H1 (cell line): Measurements from ENCODE around the gene ZNF473. TPM values are rescaled to one million over a fixed set of nuclear protein-coding genes. Genes with fewer than 3 reads are reported as not detected.

Experiments used
- POLR2A ChIP-seq, 2 experiments: IDR thresholded peaks; 1 replicate in 1 of 2; 2 replicates in 1 of 2; pipeline ENCODE4 v1.6.1; 2011; ENCODE audit warnings: low read depth in 2 of 2, low read length in 2 of 2, mild to moderate bottlenecking in 2 of 2; ENCODE audit errors: control extremely low read depth in 1 of 2
- POU5F1 ChIP-seq: IDR thresholded peaks from 2 replicates; pipeline ENCODE4 v1.6.1; 2011; ENCODE audit warnings: low read depth, mild to moderate bottlenecking, low read length, moderate library complexity
- RNF2 ChIP-seq: fragments of 200-900, 300-1000 bp; sonication (generic); IDR thresholded peaks from 2 replicates; pipeline ENCODE4 v1.7.1; 2016; ENCODE audit warnings: borderline replicate concordance, low read depth, mild to moderate bottlenecking, antibody characterized with exemption, low read length; ENCODE audit not compliant: poor library complexity, severe bottlenecking; ENCODE audit errors: missing control alignments
- SP1 ChIP-seq: IDR thresholded peaks from 2 replicates; pipeline ENCODE4 v1.6.1; 2011; ENCODE audit warnings: low read depth, low read length
- SP2 ChIP-seq: IDR thresholded peaks from 2 replicates; pipeline ENCODE4 v1.6.1; 2012; ENCODE audit warnings: mild to moderate bottlenecking, low read length, inconsistent platforms
- polyA plus RNA-seq, 7 experiments: library from polyadenylated mRNA; depleted of rRNA in 3 of 7; stranded (reverse) in 5 of 7; unstranded in 2 of 7; fragments of >200 nt in 5 of 7; fragments of 200-250 nt in 2 of 7; gene quantifications; 1 replicate in 5 of 7; 2 replicates in 1 of 7; 4 replicates in 1 of 7; pipeline versions ENCODE4 v1.2.1 to v1.2.3, GENCODE V29; 2011 to 2013; ENCODE audit warnings: missing spikeins in 2 of 7, mixed read lengths in 2 of 7
- total RNA-seq: library from RNA; stranded (reverse); fragmentation: NEBNext Ultra II Directional; extraction: Animal tissue kit (Norgen Biotek cat#: 25700); gene quantifications from 2 replicates; pipeline ENCODE4 v1.2.1, GENCODE V29; 2021
- TF ChIP-seq, protein P1 (sequence below): IDR thresholded peaks from 2 replicates; pipeline ENCODE4 v1.6.1; 2012; ENCODE audit warnings: inconsistent platforms
- TF ChIP-seq, protein P2 (sequence below), 3 experiments: IDR thresholded peaks; 1 replicate in 2 of 3; 2 replicates in 1 of 3; pipeline versions ENCODE4 v1.5.1 to v1.6.1; 2011; ENCODE audit warnings: low read length in 3 of 3, mild to moderate bottlenecking in 3 of 3, inconsistent platforms in 2 of 3, low read depth in 1 of 3, moderate library complexity in 1 of 3; ENCODE audit not compliant: insufficient read depth in 1 of 3; ENCODE audit errors: control extremely low read depth in 1 of 3
- TF ChIP-seq, protein P3 (sequence below): IDR thresholded peaks from 2 replicates; pipeline ENCODE4 v1.6.1; 2012; ENCODE audit warnings: low read length, inconsistent platforms

Gene ZNF473
- total and polyA plus RNA-seq, 2 of the 8 experiments (the other 6 are each of a cell fraction or from before 2014, with no cell fraction given), result 5.2 to 11.7 TPM

DNA sequence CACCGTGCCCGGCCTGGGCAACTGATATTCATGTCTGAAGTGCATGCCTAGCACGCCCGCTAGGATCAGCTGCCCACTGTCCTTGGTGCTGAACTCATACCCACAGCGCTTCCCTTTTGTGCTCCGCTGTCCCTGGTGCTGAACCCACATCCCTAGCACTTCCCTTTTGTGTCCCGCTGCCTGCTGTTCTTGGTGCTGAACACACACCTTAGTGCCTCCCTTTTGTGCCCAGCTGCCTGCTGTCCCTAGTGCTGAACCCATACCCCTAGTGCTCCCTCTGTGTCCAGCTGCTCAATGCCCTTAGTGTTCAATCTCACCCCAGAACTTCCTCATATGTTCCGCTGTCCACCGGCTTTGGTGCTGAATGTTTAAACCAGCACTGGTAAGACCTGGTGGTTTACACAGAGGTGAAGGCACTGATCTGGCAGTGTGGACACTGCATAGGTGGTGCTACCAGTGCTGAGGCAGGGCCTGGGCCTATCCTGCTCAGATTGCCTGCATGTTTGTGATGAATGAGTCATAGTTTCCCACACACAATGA is 38.6 kb upstream of the ZNF473 start (continued):
- no peak for TF ChIP-seq RNF2
- TF ChIP-seq SP1, result peak; percentile 68; the same call in 1 of the 2 replicates
- TF ChIP-seq, protein P1, sequence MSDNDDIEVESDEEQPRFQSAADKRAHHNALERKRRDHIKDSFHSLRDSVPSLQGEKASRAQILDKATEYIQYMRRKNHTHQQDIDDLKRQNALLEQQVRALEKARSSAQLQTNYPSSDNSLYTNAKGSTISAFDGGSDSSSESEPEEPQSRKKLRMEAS, result peak; percentile 95
- no peak for TF ChIP-seq POLR2A (IDR thresholded peaks at IDR 0.05; ENCODE audit: control extremely low read depth in 1 of 2, low read depth in 2 of 2, low read length in 2 of 2)
- TF ChIP-seq, protein P2, sequence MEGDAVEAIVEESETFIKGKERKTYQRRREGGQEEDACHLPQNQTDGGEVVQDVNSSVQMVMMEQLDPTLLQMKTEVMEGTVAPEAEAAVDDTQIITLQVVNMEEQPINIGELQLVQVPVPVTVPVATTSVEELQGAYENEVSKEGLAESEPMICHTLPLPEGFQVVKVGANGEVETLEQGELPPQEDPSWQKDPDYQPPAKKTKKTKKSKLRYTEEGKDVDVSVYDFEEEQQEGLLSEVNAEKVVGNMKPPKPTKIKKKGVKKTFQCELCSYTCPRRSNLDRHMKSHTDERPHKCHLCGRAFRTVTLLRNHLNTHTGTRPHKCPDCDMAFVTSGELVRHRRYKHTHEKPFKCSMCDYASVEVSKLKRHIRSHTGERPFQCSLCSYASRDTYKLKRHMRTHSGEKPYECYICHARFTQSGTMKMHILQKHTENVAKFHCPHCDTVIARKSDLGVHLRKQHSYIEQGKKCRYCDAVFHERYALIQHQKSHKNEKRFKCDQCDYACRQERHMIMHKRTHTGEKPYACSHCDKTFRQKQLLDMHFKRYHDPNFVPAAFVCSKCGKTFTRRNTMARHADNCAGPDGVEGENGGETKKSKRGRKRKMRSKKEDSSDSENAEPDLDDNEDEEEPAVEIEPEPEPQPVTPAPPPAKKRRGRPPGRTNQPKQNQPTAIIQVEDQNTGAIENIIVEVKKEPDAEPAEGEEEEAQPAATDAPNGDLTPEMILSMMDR (IDR thresholded peaks at IDR 0.05; ENCODE audit: control extremely low read depth in 1 of 3, insufficient read depth in 1 of 3, low read depth in 1 of 3, low read length in 3 of 3), result peak in 2 of 3 experiments; percentile 11 to 33; a peak in 2 of 4 replicates
- TF ChIP-seq POU5F1, result no peak
- TF ChIP-seq SP2, result no peak
- TF ChIP-seq, protein P3, sequence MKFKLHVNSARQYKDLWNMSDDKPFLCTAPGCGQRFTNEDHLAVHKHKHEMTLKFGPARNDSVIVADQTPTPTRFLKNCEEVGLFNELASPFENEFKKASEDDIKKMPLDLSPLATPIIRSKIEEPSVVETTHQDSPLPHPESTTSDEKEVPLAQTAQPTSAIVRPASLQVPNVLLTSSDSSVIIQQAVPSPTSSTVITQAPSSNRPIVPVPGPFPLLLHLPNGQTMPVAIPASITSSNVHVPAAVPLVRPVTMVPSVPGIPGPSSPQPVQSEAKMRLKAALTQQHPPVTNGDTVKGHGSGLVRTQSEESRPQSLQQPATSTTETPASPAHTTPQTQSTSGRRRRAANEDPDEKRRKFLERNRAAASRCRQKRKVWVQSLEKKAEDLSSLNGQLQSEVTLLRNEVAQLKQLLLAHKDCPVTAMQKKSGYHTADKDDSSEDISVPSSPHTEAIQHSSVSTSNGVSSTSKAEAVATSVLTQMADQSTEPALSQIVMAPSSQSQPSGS, result peak; percentile 96
